ENCODE results near the gene LIX1L. TPM values are rescaled to one million over a fixed set of nuclear protein-coding genes. Genes with fewer than 3 reads are reported as not detected.

The LIX1L gene
- total and polyA plus RNA-seq, 8 donors = 2.9 to 10.3 (median 5.6) TPM

- peaks cover 16 to 39% (median 19%) of the 10 kb centered on the region in 3 donors for H3K4me1 ChIP-seq
- intact Hi-C loops (cut with DNase I) = no loop called here
- H3K27me3 ChIP-seq = no peaks in the 10 kb centered on the region
- H3K27ac ChIP-seq = peak overlapping the region; percentile 57 to 96 (median 89)
- 16% methylated on average over 12 of the region's 12 CpGs for WGBS, 2 donors
- ATAC-seq = peak in 3 of 4 donors; percentile 0 to 10 (median 7)
- DNase-seq = peak in 3 of 6 donors; percentile 35 to 37 (median 35)
- no peaks in the 10 kb centered on the region for H3K9me3 ChIP-seq
- TF ChIP-seq CTCF (IDR thresholded peaks at IDR 0.05) = no peak
- no peak for FAIRE-seq
- peaks cover 0 to 41% (median 20%) of the 10 kb centered on the region in 3 donors for H3K36me3 ChIP-seq
- H3K4me3 ChIP-seq = peak overlapping the region in 3 of 4 donors; percentile 57 to 93 (median 69)
Measured at GRCh38 chr1:145997016-145997717, 39.4 kb upstream of the LIX1L start.

GRCh38 chr1:145996433-145997015, 38.7 kb upstream of the LIX1L start, which contains the start of gene TXNIP:
TXNIP (minus strand) TSS chr1:145996579; CDS start chr1:145996266, 313 bp downstream.
- Histone ChIP-seq H3K27ac (peak within 1 kb of the TSS; percentile 57 to 96 (median 89)), H3K9me3 (no peaks in the 10 kb centered on the region), H3K27me3 (no peaks in the 10 kb centered on the region), H3K36me3 (peaks cover 0 to 45% (median 20%) of the 10 kb centered on the region in 3 donors), H3K4me3 (peak within 1 kb of the TSS; percentile 57 to 93 (median 65)), H3K4me1 (peaks cover 16 to 46% (median 19%) of the 10 kb centered on the region in 3 donors)
- intact Hi-C loops (cut with DNase I) = no loop called here
- DNase-seq (peak; percentile 91 to 99 (median 98)), FAIRE-seq (peak; percentile 61), ATAC-seq (peak; percentile 75 to 93 (median 88))
- whole genome bisulfite sequencing, 2 donors = 0 to 1% methylated on average over 30 of the region's 30 CpGs
- no peak for TF ChIP-seq CTCF (IDR thresholded peaks at IDR 0.05)

- WGBS, 2 donors = 0% methylated on average over 13 of the region's 13 CpGs
- Histone ChIP-seq H3K9me3 (no peaks in the 10 kb centered on the region), H3K27ac (peak overlapping the region; percentile 57 to 96 (median 89)), H3K27me3 (no peaks in the 10 kb centered on the region), H3K4me3 (peak overlapping the region; percentile 57 to 93 (median 65)), H3K4me1 (peaks cover 16 to 49% (median 21%) of the 10 kb centered on the region in 3 donors), H3K36me3 (peaks cover 0 to 45% (median 20%) of the 10 kb centered on the region in 3 donors)
- intact Hi-C loops (cut with DNase I) = no loop called here
- DNase-seq = peak in 4 of 6 donors; percentile 43 to 54 (median 52)
- no peak for FAIRE-seq
- peak in 3 of 4 donors; percentile 7 to 22 (median 17) for ATAC-seq
- no peak for TF ChIP-seq CTCF (IDR thresholded peaks at IDR 0.05)
Measured at GRCh38 chr1:145995964-145996432, 38.2 kb upstream of the LIX1L start.

GRCh38 chr1:145995148-145995881, 37.5 kb upstream of the LIX1L start:
- H3K4me1 ChIP-seq = peaks cover 16 to 49% (median 27%) of the 10 kb centered on the region in 3 donors
- intact Hi-C loops (cut with DNase I) = no loop called here
- ATAC-seq = no peak

More at GRCh38 chr1:145995148-145995881, 37.5 kb upstream of the LIX1L start:
- H3K27ac ChIP-seq = peak overlapping the region; percentile 57 to 96 (median 89)
- TF ChIP-seq CTCF (IDR thresholded peaks at IDR 0.05) = no peak
- DNase-seq (peak in 1 of 6 donors; percentile 25), FAIRE-seq (no peak)
- H3K9me3 ChIP-seq = no peaks in the 10 kb centered on the region
- peaks cover 0 to 45% (median 20%) of the 10 kb centered on the region in 3 donors for H3K36me3 ChIP-seq
- no peaks in the 10 kb centered on the region for H3K27me3 ChIP-seq
- WGBS, 2 donors = 0 to 1% methylated on average over 8 of the region's 8 CpGs
- H3K4me3 ChIP-seq = peak overlapping the region; percentile 57 to 93 (median 65)
